Ovary (tissue), 9 donors: ENCODE measurements around the gene FAM151B. TPM values are rescaled to one million over a fixed set of nuclear protein-coding genes. Genes with fewer than 3 reads are reported as not detected.

Source experiments
- DNase-seq, 5 donors: peaks; one replicate each; pipeline ENCODE4 v3.0.0-alpha.2; 2019 to 2020
- H3K27ac ChIP-seq, 2 donors: fragments of 200-600 bp; one replicate each; pipeline versions ENCODE4 v1.5.1 to v1.8.0; 2019 to 2022
- H3K27me3 ChIP-seq: fragments of 200-600 bp; one replicate; pipeline ENCODE4 v1.8.0; 2022
- H3K36me3 ChIP-seq: fragments of 200-600 bp; sonication (generic); one replicate; pipeline ENCODE4 v1.5.1; 2019
- H3K4me1 ChIP-seq: one replicate; pipeline ENCODE4 v1.8.1; 2013; ENCODE audit warnings: mild to moderate bottlenecking, moderate library complexity; ENCODE audit not compliant: insufficient read depth
- H3K4me3 ChIP-seq: fragments of 200-600 bp; sonication (generic); one replicate; pipeline ENCODE4 v1.5.1; 2017
- H3K9me3 ChIP-seq, 2 donors: fragments of 200-600 bp in 1 of 2; sonication (generic) in 1 of 2; one replicate each; pipeline versions ENCODE4 v1.5.1 to v1.8.1; 2013 to 2019; ENCODE audit warnings: mild to moderate bottlenecking in 1 of 2, moderate library complexity in 1 of 2
- CTCF ChIP-seq, 3 donors: fragments of 450-650 bp in 2 of 3; fragments of 200-600 bp in 1 of 3; IDR thresholded peaks; one replicate each; pipeline versions ENCODE4 v1.5.1 to v1.8.0; 2016 to 2022; ENCODE audit warnings: antibody characterized with exemption in 3 of 3, mild to moderate bottlenecking in 1 of 3
- EP300 ChIP-seq: sonication (generic); formaldehyde crosslinking; IDR thresholded peaks from one replicate; pipeline ENCODE4 v1.6.1; 2017; ENCODE audit warnings: antibody characterized with exemption
- POLR2A ChIP-seq: fragments of 450-650 bp; IDR thresholded peaks from one replicate; pipeline ENCODE4 v1.6.1; 2017; ENCODE audit warnings: antibody characterized with exemption, mild to moderate bottlenecking, moderate library complexity
- WGBS, 3 donors: extraction: QIAGEN DNeasy Blood & Tissue Kit in 1 of 3; methylation state at CpG; one replicate each; pipeline versions ENCODE4 v1.1.5 to v1.1.7; 2013 to 2017; 5-methylcytosine and 5-hydroxymethylcytosine counted together
- intact Hi-C, 4 donors: fragments of 100-400 bp; cut with DNase I; formaldehyde crosslinking; loops; one replicate each; pipeline versions ENCODE4 v1.11.0 to v1.15.1; 2022 to 2023
- polyA plus RNA-seq, 2 donors: library from polyadenylated mRNA; stranded (reverse); fragments of 200-250 nt in 1 of 2; fragments of 350-450 nt in 1 of 2; fragmentation: Illumina TruSeq in 1 of 2; extraction: RNeasy Lipid Tissue Mini Kit (QIAGEN cat#74804) in 1 of 2; gene quantifications; one replicate each; pipeline ENCODE4 v1.2.3, GENCODE V29; 2013 to 2014
- total RNA-seq, 7 donors: library from RNA; depleted of rRNA in 2 of 7; stranded (reverse); fragments of >200 nt in 2 of 7; fragmentation: NEBNext Ultra II Directional in 3 of 7; extraction: Animal tissue kit (Norgen Biotek cat#: 25700) in 3 of 7; gene quantifications; one replicate each; pipeline versions ENCODE4 v1.1.0 to v1.2.4, GENCODE V29; 2016 to 2023
- donor health status: DM: no; HTN: no; CAD: no; lungs with moderate emphysema.
- donor health status: DM: no; HTN: no; CAD: no.
- donor health status: Bipolar disorder and iron deficiency.
- donor health status: DM: yes; HTN: yes; CAD: no.
- donor health status: DM: no; HTN: no; CAD: no.
- donor health status: DM: yes; HTN: yes; CAD: no.

The FAM151B gene
- total and polyA plus RNA-seq, 9 donors = 0.82 to 3.9 (median 2.4) TPM

GRCh38 chr5:80474929-80475328 lies 13.0 kb upstream of the FAM151B start:
- Histone ChIP-seq H3K36me3 (no peaks in the 10 kb centered on the region), H3K4me3 (no peak overlapping the region), H3K4me1 (no peaks in the 10 kb centered on the region), H3K9me3 (peaks cover 0 to 4% of the 10 kb centered on the region in 2 donors), H3K27ac (no peak overlapping the region), H3K27me3 (no peaks in the 10 kb centered on the region)
- TF ChIP-seq CTCF (IDR thresholded peaks at IDR 0.05) = no peak
- no peak for TF ChIP-seq EP300
- no peak for DNase-seq
- intact Hi-C loops = no loop called here
- WGBS, 3 donors = 95 to 99% (median 99%) methylated on average over 2 of the region's 2 CpGs

- H3K36me3 ChIP-seq = no peaks in the 10 kb centered on the region
Observed at GRCh38 chr5:80479713-80480112, 8.2 kb upstream of the FAM151B start.

GRCh38 chr5:80480354-80480753 lies 7.5 kb upstream of the FAM151B start:
- WGBS, 3 donors = 92 to 98% (median 96%) methylated on average over 2 of the region's 2 CpGs
- H3K27me3 ChIP-seq = no peaks in the 10 kb centered on the region
- TF ChIP-seq POLR2A (no peak), CTCF (IDR thresholded peaks at IDR 0.05) (no peak), EP300 (no peak)

More at GRCh38 chr5:80479713-80480112, 8.2 kb upstream of the FAM151B start:
- H3K4me3 ChIP-seq = no peak overlapping the region
- TF ChIP-seq CTCF (IDR thresholded peaks at IDR 0.05) (no peak), POLR2A (no peak), EP300 (no peak)
- no peak overlapping the region for H3K27ac ChIP-seq
- H3K4me1 ChIP-seq = no peaks in the 10 kb centered on the region
- DNase-seq = no peak
- peaks cover 0 to 5% of the 10 kb centered on the region in 2 donors for H3K9me3 ChIP-seq
- no peaks in the 10 kb centered on the region for H3K27me3 ChIP-seq
- intact Hi-C loops = no loop called here

DNA sequence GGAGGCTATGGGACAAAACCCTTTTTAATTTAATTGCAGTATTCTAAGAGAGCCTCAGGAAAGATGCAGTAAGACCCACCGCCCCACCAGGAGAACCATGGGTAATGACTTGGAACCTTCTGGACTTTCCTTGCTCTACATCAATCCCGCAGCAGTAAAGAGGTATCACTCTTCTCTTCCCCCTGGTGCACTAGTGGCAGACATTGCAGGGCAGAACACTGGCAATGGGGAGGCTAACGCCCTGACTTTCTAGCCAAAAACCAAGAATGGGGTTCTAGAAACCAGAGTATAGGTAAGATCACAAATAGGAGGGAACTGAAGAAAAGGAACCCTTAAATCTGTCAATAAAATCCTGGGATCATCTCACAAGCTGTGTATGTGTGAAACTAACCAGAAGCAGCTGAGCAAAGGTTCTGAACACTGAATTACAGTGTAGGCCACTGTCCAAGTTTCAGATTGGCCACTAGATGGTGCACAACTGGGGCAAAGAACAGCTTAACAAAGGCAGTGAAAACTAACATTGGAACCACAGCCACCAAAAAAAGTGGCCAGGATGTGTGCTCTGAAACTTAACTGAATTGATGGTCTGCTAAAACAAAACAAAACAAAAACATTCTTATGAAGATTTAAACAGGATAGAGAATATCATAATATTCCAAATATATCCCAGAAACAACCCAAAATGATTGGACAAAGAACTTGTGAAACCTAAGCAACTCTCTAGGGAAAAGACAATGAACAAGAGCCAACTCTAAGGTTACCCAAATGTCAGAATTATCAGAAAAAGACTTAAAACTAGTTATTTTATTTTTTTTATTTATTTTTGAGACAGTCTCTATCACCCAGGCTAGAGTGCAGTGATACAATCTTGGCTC lies 6.6 kb upstream of the FAM151B start:
- intact Hi-C loops = no loop called here
- TF ChIP-seq POLR2A (no peak), EP300 (no peak), CTCF (IDR thresholded peaks at IDR 0.05) (no peak)
- Histone ChIP-seq H3K4me3 (no peak overlapping the region), H3K27ac (no peak overlapping the region), H3K27me3 (no peaks in the 10 kb centered on the region), H3K36me3 (no peaks in the 10 kb centered on the region), H3K4me1 (no peaks in the 10 kb centered on the region), H3K9me3 (peaks cover 0 to 5% of the 10 kb centered on the region in 2 donors)
- WGBS, 3 donors = 95 to 99% (median 99%) methylated on average over 3 of the region's 3 CpGs
- DNase-seq = no peak

More at GRCh38 chr5:80480354-80480753, 7.5 kb upstream of the FAM151B start:
- Histone ChIP-seq H3K36me3 (no peaks in the 10 kb centered on the region), H3K4me3 (no peak overlapping the region), H3K4me1 (no peaks in the 10 kb centered on the region), H3K27ac (no peak overlapping the region), H3K9me3 (peaks cover 0 to 5% of the 10 kb centered on the region in 2 donors)
- intact Hi-C loops = no loop called here
- DNase-seq = no peak
